Mesenchymal stem cell (in vitro differentiated cells and primary cell): ENCODE data around the gene MSANTD4.
"Not testable (repeated sequence)": the region's sequence is repeated elsewhere in the genome, so short reads cannot be mapped to it uniquely, and the experiment has no call there.

Source experiments
- DNase-seq: peaks from one replicate; pipeline ENCODE4 v3.0.0-alpha.2; 2013
- H2AFZ ChIP-seq: one replicate; pipeline ENCODE4 v1.6.1; 2013; ENCODE audit warnings: low read depth, mild to moderate bottlenecking, control low read depth, inconsistent platforms, low read length, moderate library complexity
- H2AK5ac ChIP-seq: 2 replicates; pipeline ENCODE4 v1.6.1; 2013; ENCODE audit warnings: low read length, moderate library complexity, mild to moderate bottlenecking, inconsistent platforms; ENCODE audit not compliant: severe bottlenecking
- H2BK120ac ChIP-seq: one replicate; pipeline ENCODE4 v1.6.1; 2013; ENCODE audit warnings: low read depth, mild to moderate bottlenecking, inconsistent platforms, low read length, moderate library complexity
- H2BK12ac ChIP-seq, 2 experiments: one replicate each; pipeline ENCODE4 v1.6.1; 2013; ENCODE audit warnings: inconsistent platforms in 2 of 2, low read length in 2 of 2, mild to moderate bottlenecking in 2 of 2, moderate library complexity in 2 of 2, control low read depth in 1 of 2
- H2BK15ac ChIP-seq: one replicate; pipeline ENCODE4 v1.6.1; 2013; ENCODE audit warnings: mild to moderate bottlenecking, low read depth, inconsistent platforms; ENCODE audit not compliant: poor library complexity, severe bottlenecking
- H2BK5ac ChIP-seq: 2 replicates; pipeline ENCODE4 v1.6.1; 2013; ENCODE audit warnings: low read depth, mild to moderate bottlenecking, low read length, control low read depth, inconsistent platforms; ENCODE audit not compliant: poor library complexity, severe bottlenecking
- H3K14ac ChIP-seq, 2 experiments: one replicate each; pipeline ENCODE4 v1.6.1; 2013; ENCODE audit warnings: inconsistent platforms in 2 of 2, low read length in 2 of 2, control low read depth in 1 of 2, mild to moderate bottlenecking in 1 of 2, moderate library complexity in 1 of 2
- H3K18ac ChIP-seq, 2 experiments: one replicate each; pipeline ENCODE4 v1.6.1; 2013; ENCODE audit warnings: inconsistent platforms in 2 of 2, low read length in 2 of 2, control low read depth in 1 of 2, low read depth in 1 of 2, mild to moderate bottlenecking in 1 of 2
- H3K23ac ChIP-seq, 2 experiments: one replicate each; pipeline ENCODE4 v1.6.1; 2013; ENCODE audit warnings: inconsistent platforms in 2 of 2, low read length in 2 of 2, mild to moderate bottlenecking in 2 of 2, moderate library complexity in 2 of 2, control low read depth in 1 of 2
- H3K27ac ChIP-seq: 2 replicates; pipeline ENCODE4 v1.5.1; 2013; ENCODE audit warnings: mild to moderate bottlenecking, moderate library complexity, low read length, control low read depth, inconsistent platforms; ENCODE audit not compliant: poor library complexity, severe bottlenecking
- H3K27me3 ChIP-seq, 2 experiments: 2 replicates each; pipeline versions ENCODE4 v1.6.1 to v1.7.0; 2013; ENCODE audit warnings: low read length in 2 of 2, mild to moderate bottlenecking in 2 of 2, moderate library complexity in 2 of 2, control low read depth in 1 of 2, inconsistent platforms in 1 of 2; ENCODE audit not compliant: control insufficient read depth in 1 of 2, insufficient read depth in 1 of 2
- H3K36me3 ChIP-seq, 2 experiments: 2 replicates each; pipeline versions ENCODE4 v1.6.1 to v1.7.0; 2013; ENCODE audit warnings: low read length in 2 of 2, control low read depth in 1 of 2, inconsistent platforms in 1 of 2, low read depth in 1 of 2, mild to moderate bottlenecking in 1 of 2; ENCODE audit not compliant: insufficient read depth in 2 of 2, control insufficient read depth in 1 of 2
- H3K4ac ChIP-seq, 2 experiments: one replicate each; pipeline ENCODE4 v1.6.1; 2013; ENCODE audit warnings: inconsistent platforms in 2 of 2, low read length in 2 of 2, mild to moderate bottlenecking in 2 of 2, moderate library complexity in 2 of 2, control low read depth in 1 of 2, low read depth in 1 of 2
- H3K4me1 ChIP-seq: 2 replicates; pipeline ENCODE4 v1.6.1; 2013; ENCODE audit warnings: low read depth, low read length, control low read depth; ENCODE audit not compliant: control insufficient read depth, insufficient read depth
- H3K4me2 ChIP-seq: 2 replicates; pipeline ENCODE4 v1.6.1; 2013; ENCODE audit warnings: low read length, mild to moderate bottlenecking, inconsistent platforms; ENCODE audit not compliant: poor library complexity, severe bottlenecking
- H3K4me3 ChIP-seq, 2 experiments: 2 replicates each; pipeline versions ENCODE4 v1.5.1 to v1.7.0; 2013; ENCODE audit warnings: low read length in 2 of 2, mild to moderate bottlenecking in 2 of 2, control low read depth in 1 of 2, low read depth in 1 of 2; ENCODE audit not compliant: insufficient read depth in 1 of 2
- H3K79me1 ChIP-seq: replicated peaks from 2 replicates; pipeline ENCODE4 v1.6.1; 2013; ENCODE audit warnings: mild to moderate bottlenecking, control low read depth, low read length, inconsistent platforms; ENCODE audit not compliant: poor library complexity, severe bottlenecking
- H3K9ac ChIP-seq: 2 replicates; pipeline ENCODE4 v1.7.0; 2013; ENCODE audit warnings: mild to moderate bottlenecking, low read length, moderate library complexity
- H3K9me3 ChIP-seq: 2 replicates; pipeline ENCODE4 v1.7.0; 2013; ENCODE audit warnings: mild to moderate bottlenecking, low read length; ENCODE audit not compliant: control insufficient read depth
- H4K8ac ChIP-seq: one replicate; pipeline ENCODE4 v1.6.1; 2013; ENCODE audit warnings: inconsistent platforms, mild to moderate bottlenecking, low read length, moderate library complexity
- H4K91ac ChIP-seq: one replicate; pipeline ENCODE4 v1.6.1; 2013; ENCODE audit warnings: mild to moderate bottlenecking, low read length, inconsistent platforms
- WGBS: methylation state at CpG from one replicate; pipeline ENCODE4 v1.1.7; 2013; ENCODE audit warnings: mixed read lengths; 5-methylcytosine and 5-hydroxymethylcytosine counted together

The MSANTD4 gene

GRCh38 chr11:106003094-106003493 is 18.9 kb downstream of the MSANTD4 start:
- not testable (repeated sequence) for H2BK120ac ChIP-seq, H3K27ac ChIP-seq, H2BK12ac ChIP-seq, DNase-seq, H4K8ac ChIP-seq, H3K4me3 ChIP-seq, H3K4me2 ChIP-seq, H3K27me3 ChIP-seq, H4K91ac ChIP-seq, H2AFZ ChIP-seq, H3K14ac ChIP-seq, H2AK5ac ChIP-seq, H3K23ac ChIP-seq, H3K4ac ChIP-seq, H3K9me3 ChIP-seq, H3K9ac ChIP-seq, H3K18ac ChIP-seq, H2BK15ac ChIP-seq, H3K4me1 ChIP-seq, H2BK5ac ChIP-seq
- WGBS, result 95% methylated on average over 2 of the region's 4 CpGs
- H3K79me1 ChIP-seq, result peaks cover 24% of the 10 kb centered on the region
- peaks cover 13 to 36% of the 10 kb centered on the region in 2 experiments for H3K36me3 ChIP-seq

- DNase-seq, result no peak
- no peak overlapping the region for H3K14ac ChIP-seq
- no peak overlapping the region for H3K27ac ChIP-seq
- no peak overlapping the region for H3K4ac ChIP-seq
- no peak overlapping the region for H4K8ac ChIP-seq
- H2BK5ac ChIP-seq, result no peak overlapping the region
- H3K36me3 ChIP-seq, result peaks cover 10 to 23% of the 10 kb centered on the region in 2 experiments
- H2BK15ac ChIP-seq, result no peak overlapping the region
- WGBS, result 95% methylated on average over 4 of the region's 4 CpGs
- peaks cover 21% of the 10 kb centered on the region for H3K79me1 ChIP-seq
- H2BK120ac ChIP-seq, result no peak overlapping the region
- H3K4me1 ChIP-seq, result no peaks in the 10 kb centered on the region
- no peak overlapping the region for H3K18ac ChIP-seq
- H3K9ac ChIP-seq, result no peak overlapping the region
- H3K27me3 ChIP-seq, result no peaks in the 10 kb centered on the region
- H2AK5ac ChIP-seq, result no peak overlapping the region
- no peak overlapping the region for H4K91ac ChIP-seq
- no peak overlapping the region for H2AFZ ChIP-seq
- H3K23ac ChIP-seq, result no peak overlapping the region
- peaks cover 8% of the 10 kb centered on the region for H3K9me3 ChIP-seq
- no peak overlapping the region for H2BK12ac ChIP-seq
- H3K4me2 ChIP-seq, result no peak overlapping the region
- no peak overlapping the region for H3K4me3 ChIP-seq
These were observed 20.6 kb downstream of the MSANTD4 start for GRCh38 chr11:106001304-106002012.

GRCh38 chr11:105991888-105992287 is 30.2 kb downstream of the MSANTD4 start:
- Histone ChIP-seq H2BK120ac (no peak overlapping the region), H2BK12ac (no peak overlapping the region), H3K18ac (no peak overlapping the region), H2AK5ac (no peak overlapping the region), H3K4ac (no peak overlapping the region), H3K23ac (no peak overlapping the region), H3K4me1 (no peaks in the 10 kb centered on the region), H3K9ac (no peak overlapping the region), H2BK15ac (no peak overlapping the region), H3K27ac (no peak overlapping the region), H3K14ac (no peak overlapping the region), H3K36me3 (peaks cover 4 to 26% of the 10 kb centered on the region in 2 experiments), H3K9me3 (peaks cover 19% of the 10 kb centered on the region), H2BK5ac (no peak overlapping the region), H4K91ac (no peak overlapping the region), H3K4me2 (no peak overlapping the region), H3K27me3 (no peaks in the 10 kb centered on the region), H3K79me1 (no peaks in the 10 kb centered on the region), H4K8ac (no peak overlapping the region), H3K4me3 (no peak overlapping the region), H2AFZ (no peak overlapping the region)
- WGBS, result 97% methylated on average over 4 of the region's 4 CpGs
- DNase-seq, result no peak

DNA sequence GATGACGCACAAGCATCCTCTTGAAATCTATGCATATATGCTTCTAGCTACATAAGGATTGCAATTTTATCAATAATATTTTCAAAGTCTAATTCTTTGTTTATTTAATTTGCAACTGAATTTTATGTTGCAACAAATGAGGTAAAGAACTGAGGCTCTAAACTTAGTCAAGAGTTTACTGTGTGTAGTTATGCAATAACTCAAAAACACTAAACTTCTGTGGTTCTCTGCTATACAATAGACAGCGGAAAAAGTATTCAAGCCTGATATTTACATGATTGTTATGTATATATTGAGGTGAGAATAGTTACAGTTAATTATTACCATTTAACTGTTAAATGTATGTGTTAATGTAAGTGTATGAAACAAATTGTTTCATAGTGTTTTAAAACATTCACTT is 32.9 kb downstream of the MSANTD4 start:
- Histone ChIP-seq H3K4me1 (no peaks in the 10 kb centered on the region), H2AK5ac (no peak overlapping the region), H3K14ac (no peak overlapping the region), H2BK120ac (no peak overlapping the region), H2BK15ac (no peak overlapping the region), H3K4me3 (no peak overlapping the region), H3K9me3 (peaks cover 11% of the 10 kb centered on the region), H3K36me3 (peaks cover 0 to 3% of the 10 kb centered on the region in 2 experiments), H3K4ac (no peak overlapping the region), H3K27ac (no peak overlapping the region), H3K27me3 (no peaks in the 10 kb centered on the region), H4K91ac (no peak overlapping the region), H3K4me2 (no peak overlapping the region), H2BK12ac (no peak overlapping the region), H3K79me1 (no peaks in the 10 kb centered on the region), H2BK5ac (no peak overlapping the region), H3K18ac (no peak overlapping the region), H3K9ac (no peak overlapping the region), H2AFZ (no peak overlapping the region), H4K8ac (no peak overlapping the region), H3K23ac (no peak overlapping the region)
- WGBS, result no CpG with 5 or more reads among the region's 2 CpGs
- DNase-seq, result no peak
